ENCODE data around the gene FYB2.
"Not testable (repeated sequence)": the region's sequence is repeated elsewhere in the genome, so short reads cannot be mapped to it uniquely, and the experiment has no call there.

The FYB2 gene

GRCh38 chr1:56777972-56778371 is 41.2 kb downstream of the FYB2 start:
- TF ChIP-seq ZFX (IDR thresholded peaks at IDR 0.05; ENCODE audit: borderline replicate concordance) (no peak), CTCF (IDR thresholded peaks at IDR 0.05) (no peak)
- H3K27ac ChIP-seq, result no peak overlapping the region

- H3K27ac ChIP-seq, result not testable (repeated sequence)
Observed at GRCh38 chr1:56774732-56775131, 44.5 kb downstream of the FYB2 start.

- TF ChIP-seq CTCF (IDR thresholded peaks at IDR 0.05), result no peak
- TF ChIP-seq ZFX (IDR thresholded peaks at IDR 0.05; ENCODE audit: borderline replicate concordance), result no peak
- no peak overlapping the region for H3K27ac ChIP-seq
Observed at GRCh38 chr1:56774067-56774609, 45.1 kb downstream of the FYB2 start.

GRCh38 chr1:56773341-56774066 is 45.7 kb downstream of the FYB2 start:
- H3K27ac ChIP-seq, result no peak overlapping the region
- TF ChIP-seq CTCF (IDR thresholded peaks at IDR 0.05) (no peak), ZFX (IDR thresholded peaks at IDR 0.05; ENCODE audit: borderline replicate concordance) (no peak)

GRCh38 chr1:56771717-56772116 is 47.5 kb downstream of the FYB2 start:
- no peak overlapping the region for H3K27ac ChIP-seq
- no peak for TF ChIP-seq ZFX (IDR thresholded peaks at IDR 0.05; ENCODE audit: borderline replicate concordance)
- TF ChIP-seq CTCF (IDR thresholded peaks at IDR 0.05), result no peak

GRCh38 chr1:56758794-56759193 is 60.4 kb downstream of the FYB2 start:
- TF ChIP-seq CTCF (IDR thresholded peaks at IDR 0.05) (no peak), ZFX (IDR thresholded peaks at IDR 0.05; ENCODE audit: borderline replicate concordance) (no peak)
- no peak overlapping the region for H3K27ac ChIP-seq

- TF ChIP-seq CTCF (IDR thresholded peaks at IDR 0.05) (peak; percentile 57), ZFX (IDR thresholded peaks at IDR 0.05; ENCODE audit: borderline replicate concordance) (no peak)
- no peak overlapping the region for H3K27ac ChIP-seq
Observed at GRCh38 chr1:56758135-56758534, 61.1 kb downstream of the FYB2 start.

All from 22Rv1 (cell line).